Activated CD8-positive, alpha-beta memory T cell treated with anti-CD3 and anti-CD28 coated beads for 4 hours (primary cell): ENCODE data around the gene GGA1.
A peak's percentile ranks its signal among the peaks of the same experiment; 100 is the strongest.
"Not testable (repeated sequence)": the region's sequence is repeated elsewhere in the genome, so short reads cannot be mapped to it uniquely, and the experiment has no call there.

Experiments
- DNase-seq, 2 donors: peaks; one replicate each; pipeline ENCODE4 v3.0.0-alpha.2; 2020; ENCODE audit warnings: low read depth in 2 of 2

GGA1 gene

DNA sequence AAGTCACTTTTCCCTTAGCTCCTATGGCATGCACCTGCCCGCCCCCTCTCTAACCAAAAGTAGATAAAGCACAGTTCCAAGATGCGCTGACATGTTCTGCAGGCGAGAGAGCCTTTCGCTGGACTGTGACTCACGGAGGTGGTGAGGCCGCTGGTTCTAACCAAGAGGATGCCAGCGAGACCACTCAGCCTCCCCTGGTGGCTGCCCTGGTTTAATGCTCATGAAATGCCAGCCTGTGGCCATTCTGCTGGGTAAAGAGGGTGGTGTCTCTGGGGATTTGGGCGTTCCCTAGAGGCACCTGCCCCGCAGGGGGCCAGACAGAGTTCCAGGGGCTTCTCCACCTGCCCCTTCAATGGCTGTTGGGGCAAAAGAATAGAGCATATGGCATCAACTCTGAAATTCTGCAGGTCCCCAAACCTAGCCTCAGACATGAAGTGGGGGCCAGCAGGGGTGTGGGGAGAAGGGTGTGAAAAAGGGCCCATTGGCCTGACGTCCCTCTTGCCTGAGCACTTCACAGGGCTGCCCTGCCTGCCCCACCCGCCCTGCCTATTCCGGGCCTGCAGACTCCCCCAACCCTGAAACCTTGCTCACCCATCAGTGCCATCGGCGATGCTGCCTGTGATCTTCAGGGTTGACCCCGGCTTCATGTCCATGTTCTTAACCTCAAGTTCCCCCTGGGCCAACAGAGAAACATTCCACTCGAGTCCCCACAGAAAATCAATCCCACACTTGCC is 37.2 kb upstream of the GGA1 start:
- DNase-seq: no peak

DNA sequence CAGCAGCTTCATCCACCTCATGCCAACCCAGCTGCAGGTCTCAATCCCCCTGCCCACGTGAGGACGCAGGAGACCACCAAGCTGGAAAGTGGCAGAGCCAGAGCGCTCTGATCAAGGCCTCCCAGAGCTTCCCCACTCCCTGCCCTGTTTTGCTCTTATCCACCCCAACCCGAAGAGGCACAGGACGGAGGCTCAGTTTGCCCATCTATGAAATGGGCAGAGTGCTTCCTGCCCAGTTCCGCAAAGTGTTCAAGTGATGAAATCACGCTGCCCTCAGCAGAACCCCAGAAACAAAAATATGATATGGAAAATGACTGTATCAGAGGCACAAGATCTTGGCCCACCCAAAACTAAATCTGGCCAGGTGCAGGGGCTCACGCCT is 36.7 kb upstream of the GGA1 start:
- no peak for DNase-seq

DNA sequence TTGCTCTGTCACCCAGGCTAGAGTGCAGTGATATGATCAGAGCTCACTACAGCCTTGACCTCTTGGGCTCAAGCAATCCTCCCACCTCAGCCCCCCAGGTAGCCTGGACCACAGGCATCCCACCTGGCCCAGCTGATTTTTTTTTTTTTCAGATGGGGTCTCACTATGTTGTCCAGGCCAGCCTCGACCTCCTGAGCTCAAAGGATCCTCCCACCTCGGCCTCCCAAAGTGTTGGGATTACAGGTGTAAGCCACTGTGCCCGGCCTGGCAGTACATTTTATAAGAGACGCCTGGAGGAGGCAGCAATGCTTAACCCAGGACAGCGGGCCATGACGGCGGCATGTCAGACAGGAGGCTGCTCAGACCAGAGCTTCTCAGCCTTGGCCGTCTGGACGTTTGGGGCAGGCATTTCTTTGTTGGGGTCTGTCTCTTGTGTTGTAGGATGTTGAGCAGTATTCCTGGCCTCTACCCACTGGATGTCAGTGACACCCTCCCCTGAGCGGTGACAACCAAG is 33.1 kb upstream of the GGA1 start:
- DNase-seq: no peak

DNA sequence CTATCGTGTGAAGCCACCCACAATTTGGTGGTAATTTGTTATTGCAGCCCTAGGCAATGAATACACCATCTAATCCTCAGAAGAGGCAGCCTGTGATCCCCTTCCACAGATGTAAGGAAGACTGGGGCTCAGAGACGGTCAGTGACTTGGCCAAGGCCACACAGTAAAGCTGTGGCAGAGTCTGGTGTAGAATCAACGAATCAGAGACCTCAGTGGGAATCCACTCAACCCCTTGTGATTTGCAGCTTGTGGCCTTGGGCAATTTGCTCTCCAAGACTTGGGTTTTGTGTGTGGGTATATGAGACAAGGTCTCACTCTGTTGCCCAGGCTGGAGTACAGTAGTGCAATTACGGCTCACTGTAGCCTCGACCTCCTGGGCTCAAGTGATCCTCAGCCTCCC is 30.6 kb upstream of the GGA1 start:
- no peak for DNase-seq

DNA sequence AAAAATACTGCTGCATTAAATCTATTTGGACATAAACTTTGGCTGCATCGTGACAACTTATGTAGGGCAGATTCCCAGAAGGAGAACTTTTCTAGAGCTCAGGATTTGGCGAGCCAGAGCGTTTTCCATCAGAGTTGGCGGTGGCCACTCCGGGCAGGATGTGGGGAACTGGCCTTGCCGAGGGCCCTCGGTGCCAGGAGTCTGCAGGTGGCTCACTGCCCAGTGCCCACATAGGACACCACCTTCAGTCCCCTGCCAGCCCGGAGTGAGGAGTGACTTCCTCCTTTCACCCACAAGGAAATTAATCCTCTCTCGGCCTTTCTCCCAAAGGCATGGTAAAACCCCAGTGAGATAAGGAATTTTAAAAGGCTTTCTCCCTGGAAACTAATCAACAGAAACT is 27.1 kb upstream of the GGA1 start:
- no peak for DNase-seq

DNA sequence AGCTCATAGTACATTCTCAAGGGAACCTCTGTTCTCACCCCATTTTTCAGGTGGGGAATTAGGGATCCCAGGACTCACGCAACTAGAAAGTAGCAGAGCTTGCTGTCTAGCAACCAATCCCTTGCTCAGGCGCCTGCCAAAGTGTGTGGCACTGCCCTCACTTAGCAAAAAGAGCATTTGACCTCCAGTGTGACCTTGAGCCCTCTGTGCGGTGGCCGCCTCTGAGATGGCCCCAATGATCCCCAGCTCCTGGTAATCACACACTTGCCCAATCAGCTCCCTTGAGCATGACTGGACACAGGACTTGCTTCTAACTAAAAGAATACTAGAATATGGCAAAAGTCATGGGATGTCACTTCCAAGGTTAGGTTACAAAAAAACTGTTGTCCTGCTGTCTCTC is 26.1 kb upstream of the GGA1 start:
- DNase-seq: no peak

DNA sequence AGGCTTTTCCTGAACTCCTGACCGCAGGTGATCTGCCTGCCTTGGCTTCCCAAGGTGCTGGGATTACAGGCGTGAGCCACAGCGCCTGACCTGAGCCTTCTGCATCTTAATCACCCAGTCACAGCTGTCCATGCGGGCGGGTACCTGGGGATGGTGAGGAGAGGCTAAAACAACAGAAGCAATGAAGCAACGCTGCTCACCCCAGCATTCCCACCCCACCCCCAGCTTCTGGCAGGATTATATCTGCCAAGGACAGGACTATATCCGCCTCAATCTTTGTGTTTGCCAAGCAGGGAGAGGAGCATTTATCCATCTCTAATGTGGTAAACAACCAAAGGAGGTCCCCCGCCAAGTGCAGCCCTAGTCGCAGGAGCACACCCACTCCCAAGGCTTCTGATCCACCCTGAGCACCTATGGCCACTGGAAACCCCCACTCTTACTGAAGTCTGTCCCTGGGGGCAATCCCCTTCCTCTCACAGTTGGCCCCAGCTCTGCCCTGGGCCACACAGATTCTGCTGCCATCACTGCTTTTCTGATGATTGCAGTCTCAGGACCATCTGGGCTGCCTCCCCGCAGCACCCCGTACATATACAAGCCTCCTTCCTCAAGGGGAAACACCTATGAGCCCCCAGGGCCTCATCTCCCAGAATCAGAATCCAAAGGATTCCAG is 20.0 kb upstream of the GGA1 start:
- no peak for DNase-seq

DNA sequence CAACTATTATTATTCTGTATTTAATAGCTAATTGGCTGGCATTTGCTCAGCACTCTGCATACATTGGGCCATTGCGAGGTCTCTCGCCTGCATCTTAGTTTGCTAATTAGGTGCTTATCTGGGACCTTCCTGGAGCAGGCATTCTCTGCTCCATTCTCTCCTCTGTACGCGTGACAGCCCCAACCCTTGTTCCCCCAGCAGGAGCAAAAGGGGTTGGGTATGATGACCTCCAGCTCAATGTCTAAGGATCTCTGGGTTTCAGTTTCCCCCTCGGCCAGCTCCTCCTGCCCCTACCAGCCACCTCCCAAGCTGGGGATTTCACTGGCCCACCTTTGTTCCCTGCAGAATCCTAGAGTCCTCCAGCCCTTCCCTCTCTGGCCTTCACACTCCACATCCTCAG is 19.0 kb upstream of the GGA1 start:
- DNase-seq: no peak

DNA sequence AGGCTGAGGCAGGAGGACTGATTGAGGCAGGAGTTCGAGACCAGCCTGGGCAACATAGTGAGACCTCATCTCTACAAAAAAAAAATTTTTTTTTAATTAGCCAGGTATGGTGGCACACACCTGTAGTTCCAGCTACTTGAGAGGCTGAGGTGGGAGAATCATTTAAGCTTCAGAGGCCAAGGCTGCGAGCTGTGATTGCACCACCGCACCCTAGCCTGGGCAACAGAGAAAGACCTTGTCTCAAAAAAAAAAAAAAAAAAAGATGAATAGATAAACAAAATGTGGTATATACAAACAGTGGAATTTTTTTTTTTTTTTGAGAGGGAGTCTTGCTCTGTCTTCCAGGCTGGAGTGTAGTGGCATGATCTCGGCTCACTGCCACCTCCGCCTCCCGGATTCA is 17.6 kb upstream of the GGA1 start:
- DNase-seq: not testable (repeated sequence)

DNA sequence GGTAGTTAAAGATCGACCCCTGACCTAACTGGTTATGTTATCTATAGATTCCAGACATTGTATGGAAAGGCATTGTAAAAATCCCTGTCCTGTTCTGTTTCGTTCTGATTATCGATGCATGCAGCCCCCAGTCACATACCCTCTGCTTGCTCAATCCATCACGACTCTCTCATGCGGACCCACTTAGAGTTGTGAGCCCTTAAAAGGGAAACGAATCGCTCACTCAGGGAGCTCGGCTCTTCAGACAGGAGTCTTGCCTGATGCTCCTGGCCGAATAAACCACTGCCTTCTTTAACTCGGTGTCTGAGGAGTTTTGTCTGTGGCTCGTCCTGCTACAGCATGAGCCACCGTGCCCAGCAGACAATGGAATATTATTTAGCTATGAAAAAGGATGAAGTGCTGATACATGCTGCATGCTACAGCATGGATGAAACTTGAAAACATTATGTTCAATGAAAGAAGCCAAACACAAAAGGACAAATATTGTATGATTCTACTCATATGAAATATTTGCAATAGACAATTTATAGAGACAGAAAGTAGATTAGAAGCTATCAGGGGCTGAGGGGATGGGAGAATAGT is 16.7 kb upstream of the GGA1 start:
- no peak for DNase-seq

DNA sequence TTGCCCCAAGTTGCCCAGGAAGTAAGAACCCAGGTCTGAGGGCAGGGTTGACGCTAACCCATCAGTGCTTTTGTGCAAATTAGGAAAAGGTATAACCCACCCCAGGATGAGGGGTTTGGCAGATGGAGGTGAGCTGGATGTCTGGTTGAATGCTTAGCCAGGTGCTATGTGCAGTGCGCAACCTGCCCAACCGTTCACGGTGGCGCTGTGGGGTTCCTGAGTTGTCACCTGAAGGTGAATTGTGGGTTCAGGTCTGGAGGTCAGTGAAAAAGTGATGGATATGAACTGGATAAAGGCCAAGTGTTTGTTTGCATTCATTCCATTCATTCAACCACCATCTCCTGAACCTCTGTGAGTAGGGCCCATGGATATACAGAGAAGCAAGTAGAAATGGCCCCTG is 14.4 kb upstream of the GGA1 start:
- no peak for DNase-seq

DNA sequence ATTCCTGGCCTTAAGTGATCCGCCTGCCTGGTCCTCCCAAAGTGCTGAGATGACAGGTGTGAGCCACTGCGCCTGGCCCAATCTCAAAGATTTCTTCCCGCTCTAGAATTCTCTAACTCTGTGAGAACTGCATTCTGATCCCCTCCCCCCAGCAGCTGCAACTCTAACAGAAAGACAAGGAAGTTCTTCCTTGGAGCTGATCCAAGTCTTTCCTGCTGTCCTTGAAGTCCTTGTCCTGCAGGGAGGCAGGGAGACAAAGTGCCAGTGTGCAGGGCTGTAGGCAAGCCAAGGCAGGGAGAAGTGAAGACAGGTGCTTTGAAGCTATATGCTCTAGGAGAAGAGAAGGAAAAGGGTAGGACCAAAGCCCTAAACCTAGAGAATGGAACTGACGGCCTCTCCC is 9.5 kb upstream of the GGA1 start:
- DNase-seq: no peak

DNA sequence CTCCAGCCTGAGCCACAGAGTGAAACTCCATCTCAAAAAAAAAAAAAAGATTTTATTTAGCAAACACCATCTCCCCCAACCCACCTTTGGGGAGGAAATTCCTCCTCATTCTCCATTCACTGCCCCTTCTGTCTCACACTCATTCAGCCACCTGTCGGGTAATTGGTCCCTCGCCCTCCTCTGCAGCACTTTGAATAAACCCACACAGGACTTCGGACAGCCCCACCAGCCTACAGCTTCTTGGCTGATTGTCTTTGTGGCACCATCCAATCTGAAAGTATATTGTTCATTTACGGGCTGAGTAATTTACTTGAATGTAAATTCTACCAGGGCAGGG is 7.5 kb upstream of the GGA1 start:
- no peak for DNase-seq

DNA sequence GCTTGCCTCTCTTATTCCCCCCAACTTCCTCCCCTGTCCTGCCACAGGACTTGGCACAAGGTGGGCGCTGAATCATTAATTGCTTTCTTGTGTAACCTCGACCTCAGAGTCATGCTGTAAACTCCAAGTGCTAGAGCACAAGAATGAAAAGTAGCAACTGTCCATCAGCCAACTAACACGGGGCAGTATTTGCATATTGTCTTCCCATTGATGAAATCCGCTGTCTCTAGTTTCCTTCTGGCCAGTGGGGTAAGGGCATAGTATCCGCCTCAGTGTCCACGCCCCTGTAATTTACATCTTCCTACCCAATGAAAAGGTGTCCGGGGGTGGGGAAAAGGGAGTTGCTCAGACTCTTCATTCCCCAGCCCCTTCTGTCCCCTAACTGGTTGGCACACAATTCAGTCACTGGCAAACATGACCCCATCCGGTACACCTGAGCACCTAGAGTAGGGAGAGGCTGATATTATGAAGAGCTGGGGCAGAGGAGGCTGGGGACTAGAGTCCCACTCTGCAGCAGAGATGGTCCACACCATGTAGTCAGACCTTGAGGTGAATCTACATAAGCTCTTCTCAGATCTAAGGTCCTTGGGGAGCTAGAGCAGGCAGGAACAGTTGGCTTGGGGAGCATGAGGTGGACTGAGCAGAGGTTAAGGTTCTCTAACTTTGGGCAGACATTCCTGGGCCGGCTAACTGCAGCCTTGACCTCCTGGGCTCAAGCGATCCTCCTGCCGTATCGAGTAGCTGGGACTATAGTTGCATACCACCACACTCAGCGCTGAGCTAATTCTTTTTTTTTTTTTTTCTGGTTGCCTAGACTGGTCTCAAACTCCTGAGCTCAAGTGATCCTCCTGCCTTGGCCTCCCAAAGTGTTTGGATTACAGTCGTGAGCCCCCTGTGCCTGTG is 6.8 kb upstream of the GGA1 start:
- no peak for DNase-seq

DNA sequence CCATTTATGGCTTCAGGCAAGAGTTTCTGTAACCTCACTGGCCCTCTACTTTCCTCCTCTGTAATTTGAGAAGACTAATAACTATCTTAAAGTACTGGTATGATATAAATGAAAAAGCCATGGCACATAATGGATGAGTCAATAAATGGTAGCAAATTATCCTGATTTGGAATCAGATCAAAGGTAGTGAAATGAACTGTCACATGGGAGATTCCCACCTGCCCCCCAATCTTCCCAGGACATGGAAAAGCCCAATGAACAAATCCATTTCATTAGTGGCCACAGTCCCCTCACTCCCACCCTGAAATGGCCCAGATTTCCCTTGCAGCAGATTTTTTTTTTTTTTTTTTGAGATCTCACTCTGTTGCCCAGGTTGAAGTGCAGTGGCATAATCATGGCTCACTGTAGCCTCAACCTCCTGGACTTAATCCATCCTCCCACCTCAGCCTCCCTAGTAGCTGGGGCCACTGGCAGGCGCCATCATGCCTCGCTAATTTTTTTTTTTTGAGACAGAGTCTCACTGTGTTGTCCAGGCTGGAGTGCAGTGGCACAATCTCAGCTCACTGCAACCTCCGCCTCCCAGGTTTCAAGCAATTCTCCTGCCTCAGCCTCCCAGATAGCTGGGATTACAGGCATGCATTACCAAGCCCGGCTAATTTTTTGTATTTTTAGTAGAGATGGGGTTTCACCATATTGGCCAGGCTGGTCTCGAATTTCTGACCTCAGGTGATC is 5.9 kb upstream of the GGA1 start:
- DNase-seq: not testable (repeated sequence)

DNA sequence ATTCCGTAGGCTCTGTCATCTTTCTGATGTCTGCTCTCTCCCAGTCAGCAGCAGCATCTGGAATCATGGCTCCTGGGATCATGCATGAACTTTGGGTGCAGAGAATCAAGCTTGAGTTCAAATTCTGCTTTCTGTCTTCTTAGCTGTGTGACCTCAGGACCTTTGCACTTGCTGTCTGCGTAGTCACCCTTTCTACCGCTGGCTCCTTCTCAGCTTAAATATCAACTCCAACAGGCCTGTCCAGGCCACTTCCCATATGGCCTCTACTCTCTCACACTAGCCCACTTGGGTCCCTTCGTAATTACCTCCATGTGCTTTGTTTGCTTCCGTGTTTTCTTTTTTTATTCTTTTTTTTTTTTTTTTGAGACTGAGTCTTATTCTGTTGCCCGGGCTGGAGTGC is 4.6 kb upstream of the GGA1 start:
- DNase-seq: no peak

DNA sequence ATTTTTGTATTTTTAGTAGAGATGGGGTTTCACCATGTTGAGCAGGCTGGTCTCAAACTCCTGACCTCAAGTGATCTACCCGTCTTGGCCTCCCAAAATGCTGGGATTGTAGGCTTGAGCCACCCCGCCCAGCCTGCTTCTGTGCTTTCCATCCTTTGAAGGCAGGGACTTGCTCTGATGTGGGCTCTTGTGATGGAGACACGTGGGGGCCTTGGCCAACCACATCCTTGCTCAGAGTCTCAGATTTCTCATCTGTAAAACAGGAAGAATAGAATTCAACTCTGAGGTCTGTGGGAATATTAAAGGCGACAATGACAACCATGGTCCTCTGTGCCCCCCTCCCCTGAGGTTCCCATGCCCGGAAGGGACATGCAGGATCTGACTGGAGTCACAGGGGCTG is 3.8 kb upstream of the GGA1 start:
- DNase-seq: no peak

DNA sequence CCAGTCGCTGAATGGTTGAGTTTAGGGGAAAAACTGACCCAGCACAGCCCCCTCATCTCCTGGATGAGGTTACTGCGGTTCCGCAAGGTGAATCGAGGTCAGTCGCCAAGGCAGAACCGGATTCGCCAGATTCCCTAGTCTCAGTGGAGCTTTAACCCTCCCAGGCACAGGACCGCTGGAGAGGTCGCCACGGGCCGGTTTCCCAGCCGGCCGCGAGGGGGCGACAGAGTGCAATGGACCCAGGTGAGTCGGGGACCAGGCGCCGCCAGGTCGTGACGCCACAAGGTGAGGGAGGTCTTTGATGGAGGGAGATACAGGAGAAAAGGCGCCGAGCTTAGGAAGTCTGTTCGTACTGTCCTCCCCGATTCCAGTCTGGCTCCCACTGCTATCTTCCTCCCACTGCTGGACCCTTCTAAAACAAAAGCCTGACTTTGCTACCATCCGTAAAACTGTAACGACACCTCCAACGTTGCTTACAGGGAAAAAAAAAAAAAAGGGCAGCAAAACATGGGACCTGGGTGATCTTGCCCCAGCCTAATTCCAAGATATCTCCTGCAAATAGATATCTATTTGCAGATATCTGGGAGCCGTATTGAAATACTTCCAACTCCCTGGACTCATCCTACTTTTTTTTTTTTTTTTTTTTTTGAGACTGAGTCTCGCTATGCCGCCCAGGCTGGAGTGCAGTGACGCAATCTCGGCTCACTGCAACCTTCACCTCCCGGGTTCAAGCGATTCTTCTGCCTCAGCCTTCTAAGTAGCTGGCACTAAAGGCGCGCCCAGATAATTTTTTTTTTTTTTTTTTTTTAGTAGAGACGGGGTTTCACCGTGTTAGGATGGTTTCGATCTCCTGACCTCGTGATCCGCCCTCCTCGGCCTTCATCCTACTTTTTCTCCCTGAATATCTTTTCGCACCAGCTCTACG is 1.4 kb upstream of the GGA1 start:
- DNase-seq: peak; percentile 77 to 78

DNA sequence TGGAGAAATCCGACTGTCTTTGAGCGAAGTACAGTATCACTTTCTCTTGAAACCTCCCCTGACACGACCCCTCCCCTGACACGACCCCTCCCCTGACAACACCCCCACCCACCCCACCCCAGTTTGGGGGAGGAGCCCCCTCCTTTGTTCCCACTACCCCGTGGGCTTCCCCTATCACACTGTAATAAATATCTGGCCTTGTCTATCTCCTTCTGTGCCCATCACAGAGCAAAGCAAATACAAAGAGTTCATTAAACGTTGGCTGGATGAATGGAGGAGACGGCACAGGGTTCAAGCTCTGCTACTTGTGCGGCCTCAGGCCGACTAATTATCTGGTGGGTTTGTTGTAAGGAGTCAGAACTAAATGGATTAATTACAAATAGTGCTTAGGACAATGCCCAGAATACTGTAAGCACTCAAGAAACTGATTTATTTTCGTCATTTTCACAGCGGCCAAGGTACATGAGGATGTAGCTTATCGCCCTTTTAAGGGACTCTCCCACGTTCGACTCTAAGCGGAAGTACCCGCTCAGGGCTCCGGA is 628 bp upstream of the GGA1 start:
- DNase-seq: no peak
